ENCODE measurements around the gene ACTL6B.

Gene ACTL6B

DNA sequence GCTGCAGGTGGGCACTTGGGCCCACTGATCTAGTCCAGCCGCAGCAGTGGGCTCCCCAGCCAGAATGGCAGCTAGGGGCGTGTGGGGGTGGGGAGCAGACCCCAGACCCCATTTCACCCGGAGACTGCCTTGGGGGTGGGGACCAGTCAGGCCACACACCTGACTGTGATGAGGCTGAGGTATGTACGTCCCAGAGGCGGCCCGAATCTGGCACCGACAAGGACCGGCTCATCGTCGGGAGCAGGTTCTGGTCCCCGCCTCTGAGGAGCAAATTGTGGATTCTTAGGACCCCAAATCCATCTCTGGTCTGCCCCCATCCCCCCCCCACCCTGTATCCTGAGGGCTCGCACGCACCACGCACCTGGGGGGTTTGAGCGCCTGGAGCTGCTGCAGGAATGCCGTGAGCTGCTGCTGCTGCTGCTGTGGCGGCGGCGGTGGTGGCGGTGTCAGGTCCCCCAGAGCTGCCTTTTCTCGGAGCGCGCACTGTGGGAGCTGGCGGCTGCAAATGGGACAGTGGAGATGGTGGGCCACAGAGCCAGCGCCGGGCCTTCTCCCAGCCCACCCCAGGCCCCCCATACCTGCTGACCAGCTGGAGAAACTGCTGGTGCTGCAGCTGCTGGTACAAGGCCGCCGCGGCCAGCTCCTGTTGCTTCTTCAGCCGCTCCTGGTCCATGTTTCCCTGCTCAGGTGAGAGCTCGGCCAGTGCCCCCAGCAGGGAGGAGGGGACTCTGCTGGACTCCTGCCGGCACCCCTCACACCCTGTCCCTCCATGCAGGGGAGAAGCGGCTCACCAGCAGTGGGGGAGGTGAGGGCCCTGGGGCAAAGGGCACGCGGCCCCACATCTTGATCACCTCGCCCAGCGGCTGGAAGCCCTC, 27.6 kb upstream of the ACTL6B start:
- DNase-seq (ENCODE audit: low read depth in 1 of 2, low spot score in 1 of 2) = no peak

DNA sequence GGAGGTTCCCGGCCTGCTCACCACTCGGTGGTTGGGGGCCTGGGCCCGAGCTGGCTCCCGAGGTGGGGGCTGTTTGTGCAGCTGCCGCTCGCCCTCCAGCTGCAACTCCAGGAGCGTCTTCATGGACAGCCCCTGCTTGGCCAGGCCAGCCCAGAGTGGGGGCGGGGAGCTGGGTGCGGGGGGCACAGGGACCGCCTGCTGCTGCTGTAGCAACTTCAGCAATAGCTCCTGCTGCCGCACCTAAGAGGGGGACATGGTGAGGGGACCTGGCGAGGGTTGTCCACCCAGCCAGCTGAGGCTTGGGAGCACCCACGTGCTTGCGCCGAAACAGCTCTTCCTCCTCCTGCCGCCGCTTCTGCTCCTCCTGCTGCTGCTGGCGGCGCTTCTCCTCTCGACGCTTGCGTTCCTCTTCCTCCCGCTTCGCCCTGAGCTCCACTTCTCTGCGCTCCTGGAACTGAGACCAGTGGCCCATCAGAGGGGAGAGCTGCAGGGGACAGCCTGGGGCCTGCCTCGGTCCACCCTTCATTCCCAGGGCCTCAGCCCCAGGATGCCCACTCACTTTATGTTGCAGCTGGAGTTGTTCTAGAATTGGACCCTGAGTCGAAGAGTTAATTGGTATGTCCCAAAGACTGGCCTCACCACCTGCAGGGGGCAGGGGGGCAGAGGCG, 26.9 kb upstream of the ACTL6B start:
- no peak for DNase-seq (ENCODE audit: low read depth in 1 of 2, low spot score in 1 of 2)

- DNase-seq (ENCODE audit: low read depth in 1 of 2, low spot score in 1 of 2) = no peak
These were observed 26.0 kb upstream of the ACTL6B start for GRCh38 chr7:100682228-100682741.

DNA sequence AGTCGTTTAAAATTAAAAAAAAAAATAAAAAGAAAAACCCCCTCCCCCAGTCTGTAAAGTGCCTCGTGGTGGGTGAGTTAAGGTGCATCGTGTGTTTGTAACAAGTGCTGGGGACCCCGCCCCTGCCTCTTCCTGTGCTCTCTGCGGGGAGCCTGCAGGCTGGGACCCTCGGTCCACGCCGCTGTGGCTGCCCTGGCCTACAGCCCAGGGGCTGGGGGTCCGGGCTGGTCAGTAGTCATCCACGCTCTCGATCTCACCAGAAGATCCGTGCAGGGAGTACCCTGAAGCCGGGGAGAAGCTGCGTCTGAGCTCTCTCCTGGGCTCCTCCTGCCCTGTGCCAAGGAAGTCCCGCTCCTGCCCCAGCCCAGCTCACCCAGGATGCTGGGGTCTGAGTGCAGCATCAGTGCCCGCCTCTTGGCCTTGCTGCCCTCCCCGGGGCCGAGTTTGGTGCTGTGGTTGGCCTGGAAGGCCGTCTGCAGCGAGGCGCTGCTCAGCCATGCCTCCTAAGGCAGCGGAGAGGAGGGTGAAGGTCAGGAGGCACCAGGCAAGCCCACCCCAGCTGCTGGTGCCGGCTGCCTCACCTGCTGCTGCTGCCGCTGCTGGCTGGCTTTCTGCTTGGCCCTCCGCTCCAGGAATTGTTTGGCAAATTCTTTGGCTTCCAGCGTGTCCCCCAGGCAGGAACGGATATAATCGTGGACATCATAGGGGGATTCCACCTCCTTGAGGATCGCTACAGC, 25.4 kb upstream of the ACTL6B start:
- DNase-seq (ENCODE audit: low read depth in 1 of 2, low spot score in 1 of 2) = no peak

- DNase-seq (ENCODE audit: low read depth in 1 of 2, low spot score in 1 of 2) = no peak
These were observed 24.5 kb upstream of the ACTL6B start for GRCh38 chr7:100680576-100681271.

DNA sequence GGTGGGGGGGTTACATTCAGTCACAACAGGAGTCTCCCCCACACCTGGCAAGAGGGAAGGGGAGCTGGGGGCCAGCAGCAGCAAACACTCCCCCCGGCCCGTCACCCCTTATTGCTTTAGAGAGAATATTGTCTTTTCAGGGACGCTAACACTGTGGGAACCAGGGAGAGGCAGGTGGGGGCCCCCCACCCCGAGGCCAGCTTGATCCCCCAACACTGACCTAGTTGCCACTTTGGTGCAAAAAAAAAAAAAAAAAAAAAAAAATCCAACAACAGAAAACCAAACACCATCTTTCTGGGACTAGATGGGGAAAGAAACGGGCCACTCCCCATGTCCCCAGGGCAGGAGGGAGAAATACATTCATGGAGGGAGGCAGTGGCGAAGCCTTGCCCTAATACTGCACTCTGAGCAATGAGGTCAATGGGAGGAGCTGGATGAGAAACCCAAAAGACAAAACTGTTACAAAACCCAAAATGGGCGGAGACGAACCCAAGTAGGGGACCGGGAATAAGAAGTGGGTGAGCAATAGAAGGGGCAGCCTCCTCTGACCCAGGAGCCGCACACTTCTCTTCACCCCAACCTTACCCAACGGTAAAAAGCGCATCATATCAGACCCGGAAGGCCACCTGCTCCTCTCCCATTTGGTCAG, 23.8 kb upstream of the ACTL6B start:
- DNase-seq (ENCODE audit: low read depth in 1 of 2, low spot score in 1 of 2) = no peak

DNA sequence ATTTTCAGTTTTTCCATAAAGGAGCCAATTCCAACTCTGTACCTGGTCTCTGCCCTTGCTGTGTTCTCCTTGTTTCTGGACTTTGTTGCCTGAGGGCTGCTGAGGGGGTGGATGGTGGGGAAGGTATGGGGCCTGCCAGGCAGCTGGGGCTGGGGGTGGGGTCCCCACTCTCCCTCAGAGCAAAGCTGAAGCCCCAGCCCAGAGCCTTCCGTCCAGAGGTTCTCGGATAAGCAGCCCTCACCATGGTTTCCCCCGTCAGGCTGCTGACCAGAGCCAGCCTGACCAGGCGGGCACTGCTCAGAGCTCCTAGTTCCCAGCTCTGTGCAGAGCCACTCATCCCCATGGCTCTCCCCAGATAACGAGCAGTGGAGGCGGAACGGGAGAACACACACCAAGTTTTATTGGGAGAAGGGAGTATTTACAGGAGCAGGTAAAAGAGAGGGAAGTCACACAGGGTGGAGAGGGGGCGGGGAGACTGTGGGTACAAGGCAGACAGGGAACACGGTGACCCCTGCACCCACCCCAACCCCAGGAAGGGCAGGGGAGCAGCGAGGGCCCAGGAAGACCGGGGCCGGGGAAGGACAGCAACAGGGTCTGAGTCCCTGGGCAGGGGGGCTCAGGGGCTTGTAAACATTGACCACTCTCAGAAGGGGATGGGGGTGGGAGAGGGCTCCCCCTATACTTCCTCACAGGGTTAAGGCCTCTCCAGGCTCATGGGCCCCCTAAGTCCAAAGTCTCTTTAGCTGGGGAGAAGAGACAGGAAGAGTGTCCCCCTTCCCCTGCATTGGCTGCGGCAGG, 23.1 kb upstream of the ACTL6B start:
- DNase-seq (ENCODE audit: low read depth in 1 of 2, low spot score in 1 of 2) = no peak

DNA sequence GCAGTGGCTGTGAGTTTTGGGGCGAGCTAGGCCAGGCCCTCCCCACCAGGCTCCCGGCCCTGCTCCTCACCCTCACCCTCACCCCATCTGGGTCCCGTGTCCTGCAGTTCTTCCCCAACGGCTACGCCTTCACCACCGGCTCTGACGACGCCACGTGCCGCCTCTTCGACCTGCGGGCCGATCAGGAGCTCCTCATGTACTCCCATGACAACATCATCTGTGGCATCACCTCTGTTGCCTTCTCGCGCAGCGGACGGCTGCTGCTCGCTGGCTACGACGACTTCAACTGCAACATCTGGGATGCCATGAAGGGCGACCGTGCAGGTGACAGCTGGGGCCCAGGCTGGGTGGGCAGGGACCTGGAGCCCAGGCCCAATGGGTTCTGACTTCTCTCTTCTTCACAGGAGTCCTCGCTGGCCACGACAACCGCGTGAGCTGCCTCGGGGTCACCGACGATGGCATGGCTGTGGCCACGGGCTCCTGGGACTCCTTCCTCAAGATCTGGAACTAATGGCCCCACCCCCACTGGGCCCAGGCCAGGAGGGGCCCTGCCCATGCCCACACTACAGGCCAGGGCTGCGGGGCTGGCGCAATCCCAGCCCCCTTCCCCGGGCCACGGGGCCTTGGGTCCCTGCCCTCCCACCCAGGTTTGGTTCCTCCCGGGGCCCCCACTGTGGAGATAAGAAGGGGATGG, 22.2 kb upstream of the ACTL6B start:
- DNase-seq (ENCODE audit: low read depth in 1 of 2, low spot score in 1 of 2) = no peak

DNA sequence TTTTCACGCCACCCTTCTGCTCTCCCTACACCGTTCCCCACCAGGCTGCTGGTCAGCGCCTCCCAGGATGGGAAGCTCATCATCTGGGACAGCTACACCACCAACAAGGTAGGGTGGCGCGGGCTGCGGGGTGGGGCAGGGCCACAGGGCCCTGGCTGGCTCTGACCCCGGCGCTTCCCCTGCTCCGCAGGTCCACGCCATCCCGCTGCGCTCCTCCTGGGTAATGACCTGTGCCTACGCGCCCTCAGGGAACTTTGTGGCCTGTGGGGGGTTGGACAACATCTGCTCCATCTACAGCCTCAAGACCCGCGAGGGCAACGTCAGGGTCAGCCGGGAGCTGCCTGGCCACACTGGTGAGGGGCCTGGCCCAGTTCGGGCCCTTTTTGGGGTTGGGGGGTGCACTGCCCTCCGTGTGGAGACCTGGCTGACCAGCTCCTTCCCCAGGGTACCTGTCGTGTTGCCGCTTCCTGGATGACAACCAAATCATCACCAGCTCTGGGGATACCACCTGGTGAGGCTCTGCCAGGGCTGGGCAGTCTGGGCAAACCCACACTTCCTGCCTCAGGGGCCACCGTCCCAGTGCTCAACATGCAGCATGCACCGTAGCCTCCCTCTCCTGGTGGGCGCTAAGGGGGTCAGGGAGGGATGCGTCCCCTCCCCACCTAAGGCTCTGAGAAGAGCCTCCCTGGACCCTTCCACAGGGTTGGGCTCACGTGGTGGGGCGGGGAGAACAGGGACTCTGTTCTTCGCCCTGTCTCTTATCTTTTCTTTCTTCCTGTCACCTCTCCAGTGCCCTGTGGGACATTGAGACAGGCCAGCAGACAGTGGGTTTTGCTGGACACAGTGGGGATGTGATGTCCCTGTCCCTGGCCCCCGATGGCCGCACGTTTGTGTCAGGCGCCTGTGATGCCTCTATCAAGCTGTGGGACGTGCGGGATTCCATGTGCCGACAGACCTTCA, 21.3 kb upstream of the ACTL6B start:
- no peak for DNase-seq (ENCODE audit: low read depth in 1 of 2, low spot score in 1 of 2)

DNA sequence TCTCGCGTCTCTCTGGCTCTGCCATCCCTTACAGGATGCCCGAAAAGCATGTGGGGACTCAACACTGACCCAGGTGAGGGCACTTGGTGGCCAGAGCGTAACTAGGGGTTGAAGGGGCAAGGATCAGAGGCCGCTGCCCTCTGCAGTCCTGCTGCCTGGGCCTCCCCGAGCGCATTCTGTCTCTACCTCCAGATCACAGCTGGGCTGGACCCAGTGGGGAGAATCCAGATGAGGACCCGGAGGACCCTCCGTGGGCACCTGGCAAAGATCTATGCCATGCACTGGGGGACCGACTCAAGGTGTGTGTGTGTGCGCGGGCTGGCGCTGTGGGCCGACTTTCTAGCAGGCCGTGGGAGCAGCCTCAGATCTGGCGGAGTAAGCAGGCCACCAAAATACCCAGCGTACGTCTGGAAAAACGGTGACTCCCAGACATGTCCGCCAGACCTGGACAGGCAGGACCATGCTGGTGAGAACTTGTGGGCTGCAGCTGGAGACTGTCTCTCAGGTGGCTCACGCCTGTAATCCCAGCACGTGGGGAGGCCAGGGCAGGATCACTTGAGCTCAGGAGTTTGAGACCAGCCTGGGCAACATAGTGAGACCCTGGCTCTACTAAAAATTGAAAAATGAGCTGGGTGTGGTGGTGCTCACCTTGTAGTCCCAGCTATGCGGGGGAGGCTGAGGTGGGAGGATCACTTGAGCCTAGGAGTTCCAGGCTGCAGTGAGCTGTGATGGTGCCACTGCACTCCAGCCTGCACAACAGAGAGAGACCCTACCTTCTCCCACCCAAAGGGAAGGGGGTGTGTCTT, 20.5 kb upstream of the ACTL6B start:
- no peak for DNase-seq (ENCODE audit: low read depth in 1 of 2, low spot score in 1 of 2)

DNA sequence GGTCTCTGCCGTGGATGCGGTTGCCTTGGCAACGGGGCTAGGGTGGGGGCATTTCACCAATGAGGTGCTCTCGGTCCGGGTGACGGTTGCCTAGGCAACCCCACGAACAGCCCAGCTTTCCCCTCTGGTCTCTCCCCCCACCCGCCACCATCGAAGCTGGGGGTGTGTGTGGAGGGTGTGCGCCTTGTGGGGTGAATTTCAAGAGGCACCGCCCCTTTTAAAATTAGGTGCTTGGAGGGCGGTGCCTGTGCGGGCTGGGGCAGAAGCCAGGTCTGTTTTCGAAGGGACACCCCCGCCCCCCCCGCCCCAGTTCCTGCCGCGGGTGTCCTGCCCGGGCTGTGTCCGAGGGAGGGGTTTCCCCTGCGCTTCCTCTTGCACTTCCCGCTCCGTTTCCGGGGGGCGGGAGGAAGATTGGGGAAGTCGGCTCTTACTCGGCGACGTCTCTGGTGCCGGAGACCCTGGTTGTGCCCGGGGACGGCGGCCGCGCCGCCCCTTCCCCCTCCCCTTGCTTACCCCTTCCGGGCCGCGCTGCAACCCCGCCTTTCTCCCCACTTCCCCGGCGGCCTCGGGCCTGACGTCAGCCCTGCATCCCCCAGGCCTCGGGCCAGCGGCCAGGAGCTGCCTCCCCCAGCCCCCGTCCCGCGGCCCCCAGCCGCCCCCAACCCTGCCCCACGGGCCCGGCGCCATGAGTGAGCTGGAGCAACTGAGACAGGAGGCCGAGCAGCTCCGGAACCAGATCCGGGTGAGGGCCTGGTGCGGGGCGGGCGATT, 19.5 kb upstream of the ACTL6B start:
- peak; percentile 57 to 76 for DNase-seq (ENCODE audit: low read depth in 1 of 2, low spot score in 1 of 2)

GRCh38 chr7:100675105-100675451, 18.8 kb upstream of the ACTL6B start:
- DNase-seq (ENCODE audit: low read depth in 1 of 2, low spot score in 1 of 2) = no peak

- DNase-seq (ENCODE audit: low read depth in 1 of 2, low spot score in 1 of 2) = no peak
These were observed 18.3 kb upstream of the ACTL6B start for GRCh38 chr7:100674411-100675104.

DNA sequence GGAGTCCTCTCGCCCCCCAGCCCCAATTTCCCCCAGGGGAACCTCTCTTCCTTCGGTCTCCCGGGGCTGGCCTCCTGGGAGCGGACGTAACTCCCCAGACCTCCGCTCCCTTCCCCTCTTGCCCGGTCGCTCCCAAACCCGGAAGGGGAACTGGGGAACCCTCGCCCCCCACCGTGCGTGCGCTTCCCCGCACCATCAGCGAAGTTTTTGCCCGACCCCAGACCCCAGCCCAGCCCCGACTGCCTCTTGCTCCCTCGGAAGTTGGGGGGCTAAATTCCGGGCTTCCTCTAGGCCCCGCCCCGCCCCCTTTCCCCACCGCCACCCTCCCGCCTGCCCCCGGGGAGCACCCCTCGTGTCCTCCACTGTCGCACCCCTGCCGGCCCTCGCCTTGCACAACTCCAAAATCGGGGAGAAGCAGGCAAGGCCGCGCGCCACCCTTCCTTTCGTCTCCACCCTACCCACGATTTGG, 17.7 kb upstream of the ACTL6B start:
- DNase-seq (ENCODE audit: low read depth in 1 of 2, low spot score in 1 of 2) = no peak

DNA sequence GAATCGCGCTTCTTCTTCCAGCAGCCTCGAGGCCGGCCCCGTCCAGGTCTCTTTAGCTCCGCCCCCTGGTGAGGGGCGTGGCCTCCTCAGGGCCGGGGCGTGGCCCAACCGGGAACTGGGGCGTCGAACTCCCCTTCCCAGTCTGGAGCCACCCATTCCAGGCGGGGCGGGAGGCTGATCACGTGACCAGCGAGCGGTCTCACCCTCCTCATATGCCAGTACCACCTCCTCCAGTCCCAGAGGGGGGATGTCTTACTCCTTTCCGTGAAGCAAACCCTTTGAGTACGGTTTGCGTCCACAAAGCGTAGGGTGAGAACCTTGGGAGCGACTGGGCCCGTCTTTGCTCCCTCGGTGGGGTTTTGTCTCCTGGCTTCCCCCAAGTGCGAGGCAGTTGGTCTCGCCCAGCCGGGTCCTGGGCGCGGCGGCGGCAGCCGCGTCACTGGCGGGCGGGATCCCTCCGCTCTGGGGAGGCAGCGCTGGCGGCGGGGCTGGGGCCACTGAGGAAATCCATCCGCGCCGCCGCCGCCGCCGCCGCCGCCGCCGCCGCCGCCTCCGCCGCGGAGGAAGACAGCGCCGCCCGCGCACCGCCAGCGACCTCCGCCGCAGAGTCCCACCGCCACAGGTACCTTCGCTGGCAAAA, 17.2 kb upstream of the ACTL6B start, which contains the start of gene GNB2:
Gene GNB2, plus strand, starts transcription at position 439 of the 640 bp plus-strand sequence. CDS start 2,526 bp downstream, outside the sequence.
- peak; percentile 97 to 99 for DNase-seq (ENCODE audit: low read depth in 1 of 2, low spot score in 1 of 2)

Measured in stimulated activated CD4-positive, alpha-beta T cell treated with anti-CD3 and anti-CD28 coated beads, Interleukin-15, amount 100 ng/mL, for 1 hour (primary cell).